Epithelial cell of esophagus (primary cell): ENCODE results near the gene TESK1.
"Not testable (repeated sequence)": the region's sequence is repeated elsewhere in the genome, so short reads cannot be mapped to it uniquely, and the experiment has no call there.

Source experiments
- DNase-seq: peaks from one replicate; pipeline ENCODE4 v3.0.0; 2010; ENCODE audit warnings: low read depth
- H3K4me3 ChIP-seq: 2 replicates; pipeline ENCODE4 v1.5.1; 2011; ENCODE audit warnings: mild to moderate bottlenecking, low read length, control low read depth
- TF ChIP-seq, protein P1 (sequence below): IDR thresholded peaks from 2 replicates; pipeline ENCODE4 v1.5.1; 2011; ENCODE audit warnings: low read depth, mild to moderate bottlenecking, low read length, control low read depth, inconsistent platforms; ENCODE audit not compliant: insufficient read depth; ENCODE audit errors: missing control alignments

The TESK1 gene

GRCh38 chr9:35593581-35593980 lies 11.5 kb upstream of the TESK1 start:
- H3K4me3 ChIP-seq = no peak overlapping the region
- DNase-seq = no peak
- TF ChIP-seq, protein P1, sequence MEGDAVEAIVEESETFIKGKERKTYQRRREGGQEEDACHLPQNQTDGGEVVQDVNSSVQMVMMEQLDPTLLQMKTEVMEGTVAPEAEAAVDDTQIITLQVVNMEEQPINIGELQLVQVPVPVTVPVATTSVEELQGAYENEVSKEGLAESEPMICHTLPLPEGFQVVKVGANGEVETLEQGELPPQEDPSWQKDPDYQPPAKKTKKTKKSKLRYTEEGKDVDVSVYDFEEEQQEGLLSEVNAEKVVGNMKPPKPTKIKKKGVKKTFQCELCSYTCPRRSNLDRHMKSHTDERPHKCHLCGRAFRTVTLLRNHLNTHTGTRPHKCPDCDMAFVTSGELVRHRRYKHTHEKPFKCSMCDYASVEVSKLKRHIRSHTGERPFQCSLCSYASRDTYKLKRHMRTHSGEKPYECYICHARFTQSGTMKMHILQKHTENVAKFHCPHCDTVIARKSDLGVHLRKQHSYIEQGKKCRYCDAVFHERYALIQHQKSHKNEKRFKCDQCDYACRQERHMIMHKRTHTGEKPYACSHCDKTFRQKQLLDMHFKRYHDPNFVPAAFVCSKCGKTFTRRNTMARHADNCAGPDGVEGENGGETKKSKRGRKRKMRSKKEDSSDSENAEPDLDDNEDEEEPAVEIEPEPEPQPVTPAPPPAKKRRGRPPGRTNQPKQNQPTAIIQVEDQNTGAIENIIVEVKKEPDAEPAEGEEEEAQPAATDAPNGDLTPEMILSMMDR = no peak

DNA sequence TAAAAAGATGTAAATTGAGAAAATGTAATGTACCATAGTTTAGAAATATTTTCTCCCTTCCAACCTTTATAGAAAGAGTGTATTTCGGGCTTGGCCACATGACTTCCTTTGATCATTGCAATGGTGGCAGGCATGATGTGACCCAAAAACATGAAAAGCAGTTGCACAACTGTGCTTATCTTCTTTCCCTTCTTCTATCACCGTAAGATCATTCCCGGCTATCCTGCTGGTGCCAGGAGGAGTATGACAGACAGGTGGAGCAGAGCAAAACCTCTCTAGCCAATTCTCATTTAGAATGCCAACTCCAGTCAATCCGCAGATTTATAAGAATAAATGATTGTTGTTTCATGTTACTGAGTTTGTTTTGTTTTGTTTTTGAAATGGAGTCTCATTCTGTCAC lies 10.6 kb upstream of the TESK1 start:
- no peak overlapping the region for H3K4me3 ChIP-seq
- TF ChIP-seq, protein P1 = no peak
- DNase-seq = no peak

DNA sequence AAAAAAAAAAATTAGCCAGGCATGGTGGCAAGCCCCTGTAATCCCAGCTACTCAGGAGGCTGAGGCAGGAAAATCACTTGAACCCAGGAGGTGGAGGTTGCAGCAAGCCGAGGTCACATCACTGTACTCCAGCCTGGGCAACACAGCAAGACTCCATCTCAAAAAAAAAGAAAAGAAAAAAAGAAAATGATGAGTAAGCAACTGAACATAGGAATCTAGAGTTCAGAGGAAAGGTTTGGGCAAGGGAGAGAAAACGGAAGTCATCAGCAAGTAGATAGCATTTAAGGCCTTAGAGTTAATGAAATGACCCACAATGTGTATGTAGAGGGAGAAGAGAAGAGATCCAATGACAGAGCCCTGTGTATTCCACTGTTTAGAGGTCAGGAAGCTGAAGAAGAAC lies 8.2 kb upstream of the TESK1 start:
- H3K4me3 ChIP-seq, DNase-seq: not testable (repeated sequence)

DNA sequence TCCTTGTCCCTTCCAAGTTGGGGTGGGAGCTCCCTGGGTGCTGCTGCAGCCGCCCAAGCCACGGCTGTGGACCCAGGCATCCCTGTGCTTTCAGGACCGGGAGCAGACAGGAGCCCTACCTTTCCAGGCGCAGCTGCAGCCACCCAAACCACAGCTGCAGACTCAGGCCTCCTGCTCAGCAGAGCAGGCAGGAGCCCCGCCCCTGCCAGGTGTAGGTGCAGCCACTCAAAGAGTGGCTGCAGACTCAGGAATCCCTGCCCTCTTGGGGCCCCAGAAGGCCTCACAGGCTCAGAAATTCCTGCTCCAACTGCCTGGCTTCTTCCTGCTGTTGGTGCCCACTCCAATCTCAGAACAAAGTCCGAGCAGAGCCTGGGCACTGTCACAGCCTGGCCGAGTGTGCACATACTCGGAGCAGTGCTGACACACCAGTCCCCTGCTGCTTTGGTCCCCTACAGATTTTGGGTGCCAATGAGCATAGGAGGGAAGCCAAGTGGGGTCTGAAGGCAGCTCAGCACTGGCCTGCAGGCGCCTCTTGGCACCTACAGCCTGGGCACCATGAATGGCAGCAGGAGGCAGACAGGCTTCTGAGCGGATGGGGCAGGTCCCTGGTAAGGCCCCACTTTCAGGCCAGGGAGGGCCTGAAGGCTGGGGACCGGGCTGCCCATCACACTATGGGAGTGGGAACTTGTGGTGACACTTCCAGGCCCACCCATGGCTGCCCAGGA lies 6.0 kb upstream of the TESK1 start:
- TF ChIP-seq, protein P1 = no peak
- DNase-seq = no peak
- no peak overlapping the region for H3K4me3 ChIP-seq

- TF ChIP-seq, protein P1 = no peak
- DNase-seq = no peak
- H3K4me3 ChIP-seq = no peak overlapping the region
Observed at GRCh38 chr9:35599763-35600604, 5.1 kb upstream of the TESK1 start.

GRCh38 chr9:35603506-35603985 lies 1.5 kb upstream of the TESK1 start:
- DNase-seq = peak; percentile 61
- TF ChIP-seq, protein P1 = no peak
- peak overlapping the region; percentile 82 for H3K4me3 ChIP-seq

- DNase-seq = peak; percentile 100
- TF ChIP-seq, protein P1 = peak; percentile 84
- peak overlapping the region; percentile 82 for H3K4me3 ChIP-seq
Observed at GRCh38 chr9:35603986-35604577, 980 bp upstream of the TESK1 start.
